NB4 (cell line): ENCODE results near the gene SKOR1.

Experiments used
- CTCF ChIP-seq: IDR thresholded peaks from one replicate; pipeline ENCODE4 v1.5.1; 2012; ENCODE audit warnings: low read depth, low read length
- POLR2A ChIP-seq: IDR thresholded peaks from 2 replicates; pipeline ENCODE4 v1.6.1; 2011; ENCODE audit warnings: mild to moderate bottlenecking; ENCODE audit not compliant: insufficient read length; ENCODE audit errors: extremely low read depth

- TF ChIP-seq CTCF (no peak), POLR2A (no peak)
These were observed 15.4 kb upstream of the SKOR1 start for GRCh38 chr15:67809866-67810265.
